WTC11 (cell line): ENCODE results near the gene DCUN1D5. TPM values are rescaled to one million over a fixed set of nuclear protein-coding genes. Genes with fewer than 3 reads are reported as not detected.

Experiments
- ATAC-seq: fragments of 200-7000 bp; cut with Tn5 transposase; 2 replicates; pipeline ENCODE4 v1.10.0; 2021; ENCODE audit warnings: mild to moderate bottlenecking, moderate library complexity
- CTCF ChIA-PET: fragments of 300-600 bp; sonication (Branson Sonifier 250); formaldehyde crosslinking; loops from one replicate; lab custom pipeline; 2021; ENCODE audit warnings: antibody characterized with exemption; lab: Charles Lee
- POLR2A ChIA-PET: fragments of 350-600 bp; sonication (Branson Sonifier 250); formaldehyde crosslinking; loops from one replicate; lab custom pipeline; 2021; ENCODE audit warnings: antibody characterized with exemption; lab: Charles Lee
- DNase-seq: peaks from one replicate; pipeline ENCODE4 v3.0.0; 2021; ENCODE audit warnings: low spot score
- H3K27ac Mint-ChIP-seq: 2 replicates; pipeline ENCODE4 v1.8.0; 2021; ENCODE audit warnings: mixed read lengths
- H3K27me3 Mint-ChIP-seq: 2 replicates; pipeline ENCODE4 v1.8.0; 2021; ENCODE audit warnings: low read depth, mild to moderate bottlenecking, moderate library complexity, mixed read lengths
- H3K36me3 Mint-ChIP-seq: 2 replicates; pipeline ENCODE4 v1.8.0; 2021; ENCODE audit warnings: mixed read lengths
- H3K4me1 Mint-ChIP-seq: 2 replicates; pipeline ENCODE4 v1.8.0; 2022; ENCODE audit warnings: mixed read lengths
- H3K4me3 Mint-ChIP-seq: 2 replicates; pipeline ENCODE4 v1.8.0; 2021; ENCODE audit warnings: mild to moderate bottlenecking, moderate library complexity, mixed read lengths
- H3K9me3 Mint-ChIP-seq: 2 replicates; pipeline ENCODE4 v1.8.0; 2021; ENCODE audit warnings: mixed read lengths
- ATF1 ChIP-seq: sonication (generic); formaldehyde crosslinking; IDR thresholded peaks from 2 replicates; pipeline ENCODE4 v1.8.1; 2023; ENCODE audit warnings: mild to moderate bottlenecking, moderate library complexity, missing genetic modification reagents
- CREB1 ChIP-seq: sonication (generic); formaldehyde crosslinking; IDR thresholded peaks from 2 replicates; pipeline ENCODE4 v1.8.0; 2023; ENCODE audit warnings: mild to moderate bottlenecking, missing genetic modification reagents
- ELF4 ChIP-seq: sonication (generic); formaldehyde crosslinking; IDR thresholded peaks from 2 replicates; pipeline ENCODE4 v1.8.1; 2022; ENCODE audit warnings: low read depth, mild to moderate bottlenecking, moderate library complexity, missing genetic modification reagents
- FOXP1 ChIP-seq: sonication (generic); formaldehyde crosslinking; IDR thresholded peaks from 2 replicates; pipeline ENCODE4 v1.8.0; 2022; ENCODE audit warnings: missing genetic modification reagents, mild to moderate bottlenecking, moderate library complexity, borderline replicate concordance
- GABPB1 ChIP-seq: sonication (generic); formaldehyde crosslinking; IDR thresholded peaks from 2 replicates; pipeline ENCODE4 v1.8.1; 2023; ENCODE audit warnings: mild to moderate bottlenecking, missing genetic modification reagents
- HMGA2 ChIP-seq: fragments of 250-450 bp; sonication (Bioruptor Pico); IDR thresholded peaks from 2 replicates; pipeline ENCODE4 v1.4.0; 2021; ENCODE audit warnings: mild to moderate bottlenecking, moderate library complexity
- JAZF1 ChIP-seq: fragments of 250-450 bp; sonication (Bioruptor Pico); IDR thresholded peaks from 2 replicates; pipeline ENCODE4 v1.9.0; 2021; ENCODE audit warnings: moderate library complexity, mild to moderate bottlenecking, inconsistent platforms
- JUN ChIP-seq: sonication (generic); formaldehyde crosslinking; IDR thresholded peaks from 2 replicates; pipeline ENCODE4 v1.8.0; 2023; ENCODE audit warnings: mild to moderate bottlenecking, missing genetic modification reagents
- MXD4 ChIP-seq: fragments of 250-450 bp; sonication (Bioruptor Pico); IDR thresholded peaks from 2 replicates; pipeline ENCODE4 v1.8.0; 2021; ENCODE audit warnings: mild to moderate bottlenecking, moderate library complexity, borderline replicate concordance
- NFE2L1 ChIP-seq: sonication (generic); formaldehyde crosslinking; IDR thresholded peaks from 2 replicates; pipeline ENCODE4 v1.8.1; 2023; ENCODE audit warnings: missing genetic modification reagents
- PRRX2 ChIP-seq: fragments of 250-450 bp; sonication (Bioruptor Pico); IDR thresholded peaks from 2 replicates; pipeline ENCODE4 v1.8.0; 2021; ENCODE audit warnings: mild to moderate bottlenecking
- RORB ChIP-seq: fragments of 250-450 bp; sonication (Bioruptor Pico); IDR thresholded peaks from 2 replicates; pipeline ENCODE4 v1.9.0; 2021; ENCODE audit warnings: mild to moderate bottlenecking
- SMAD3 ChIP-seq: sonication (generic); formaldehyde crosslinking; IDR thresholded peaks from 2 replicates; pipeline ENCODE4 v1.8.0; 2022; ENCODE audit warnings: missing genetic modification reagents, mild to moderate bottlenecking, borderline replicate concordance
- TCF7 ChIP-seq: sonication (generic); formaldehyde crosslinking; IDR thresholded peaks from 2 replicates; pipeline ENCODE4 v1.8.0; 2022; ENCODE audit warnings: mild to moderate bottlenecking, low read depth, missing genetic modification reagents, moderate library complexity
- ZNF232 ChIP-seq: sonication (generic); formaldehyde crosslinking; IDR thresholded peaks from 2 replicates; pipeline ENCODE4 v1.8.0; 2022; ENCODE audit warnings: mild to moderate bottlenecking, missing genetic modification reagents
- ZNF263 ChIP-seq: sonication (generic); formaldehyde crosslinking; IDR thresholded peaks from 2 replicates; pipeline ENCODE4 v1.8.1; 2022; ENCODE audit warnings: low read depth, mild to moderate bottlenecking, moderate library complexity, missing genetic modification reagents
- ZNF396 ChIP-seq: fragments of 250-450 bp; sonication (Bioruptor Pico); IDR thresholded peaks from 2 replicates; pipeline ENCODE4 v1.8.0; 2021; ENCODE audit warnings: mild to moderate bottlenecking, moderate library complexity, borderline replicate concordance
- ZNF423 ChIP-seq: fragments of 250-450 bp; sonication (Bioruptor Pico); IDR thresholded peaks from 2 replicates; pipeline ENCODE4 v2.1.2; 2022; ENCODE audit warnings: mild to moderate bottlenecking, moderate library complexity
- ZNF671 ChIP-seq: fragments of 250-450 bp; sonication (Bioruptor Pico); IDR thresholded peaks from 2 replicates; pipeline ENCODE4 v1.8.0; 2021; ENCODE audit warnings: mild to moderate bottlenecking
- total RNA-seq: library from RNA; stranded (reverse); gene quantifications from 3 replicates; pipeline ENCODE4 v1.2.3, GENCODE V29; 2021
- TF ChIP-seq, protein P1 (sequence below): sonication (generic); formaldehyde crosslinking; IDR thresholded peaks from 2 replicates; pipeline ENCODE4 v1.8.0; 2022; ENCODE audit warnings: mild to moderate bottlenecking, missing genetic modification reagents
- TF ChIP-seq, protein P2 (sequence below): sonication (generic); formaldehyde crosslinking; IDR thresholded peaks from 2 replicates; pipeline ENCODE4 v1.8.1; 2022; ENCODE audit warnings: mild to moderate bottlenecking, missing genetic modification reagents, moderate library complexity, borderline replicate concordance
- TF ChIP-seq, protein P3 (sequence below): sonication (generic); formaldehyde crosslinking; IDR thresholded peaks from 2 replicates; pipeline ENCODE4 v1.8.0; 2022; ENCODE audit warnings: mild to moderate bottlenecking, missing genetic modification reagents
- TF ChIP-seq, protein P4 (sequence below): fragments of 250-450 bp; sonication (Bioruptor Pico); IDR thresholded peaks from 2 replicates; pipeline ENCODE4 v1.9.0; 2021; ENCODE audit warnings: mild to moderate bottlenecking
- TF ChIP-seq, protein P5 (sequence below): fragments of 250-450 bp; sonication (Bioruptor Pico); IDR thresholded peaks from 2 replicates; pipeline ENCODE4 v1.9.0; 2021; ENCODE audit warnings: mild to moderate bottlenecking
- TF ChIP-seq, protein P6 (sequence below): fragments of 250-450 bp; sonication (Bioruptor Pico); IDR thresholded peaks from 2 replicates; pipeline ENCODE4 v1.9.0; 2021; ENCODE audit warnings: mild to moderate bottlenecking, borderline replicate concordance

DCUN1D5 gene
- total RNA-seq, 1 experiment from 2014 or later = 98.2 TPM

DNA sequence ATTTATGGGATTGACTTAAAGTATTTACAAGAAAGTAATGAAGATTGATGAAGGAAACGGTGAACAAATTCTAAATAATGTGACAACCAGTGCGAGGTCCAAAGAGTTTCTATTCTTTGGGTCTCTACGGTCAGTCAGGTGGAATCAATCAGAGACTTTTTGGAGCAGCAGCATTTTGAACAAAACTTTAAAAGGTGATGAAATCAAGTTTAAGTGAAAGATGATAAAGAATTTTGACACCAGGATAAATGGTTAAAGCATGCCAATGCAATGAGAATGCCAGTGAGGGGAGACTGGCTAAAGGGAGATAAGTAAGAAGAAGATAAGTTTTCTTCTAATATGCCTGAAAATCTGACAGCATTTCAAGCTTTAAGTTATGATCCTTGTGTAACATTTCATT is 67.9 kb downstream of the DCUN1D5 start:
- Mint-ChIP-seq H3K36me3 (no peaks in the 10 kb centered on the region), H3K4me3 (no peak overlapping the region), H3K27me3 (no peaks in the 10 kb centered on the region), H3K4me1 (no peaks in the 10 kb centered on the region), H3K27ac (no peak overlapping the region), H3K9me3 (peaks cover 16% of the 10 kb centered on the region)
- no peak for TF ChIP-seq JUN (CRISPR knock-in tag)
- TF ChIP-seq ZNF263 (CRISPR knock-in tag) = no peak
- no peak for TF ChIP-seq MXD4 (CRISPR knock-in tag)
- TF ChIP-seq, protein P1, sequence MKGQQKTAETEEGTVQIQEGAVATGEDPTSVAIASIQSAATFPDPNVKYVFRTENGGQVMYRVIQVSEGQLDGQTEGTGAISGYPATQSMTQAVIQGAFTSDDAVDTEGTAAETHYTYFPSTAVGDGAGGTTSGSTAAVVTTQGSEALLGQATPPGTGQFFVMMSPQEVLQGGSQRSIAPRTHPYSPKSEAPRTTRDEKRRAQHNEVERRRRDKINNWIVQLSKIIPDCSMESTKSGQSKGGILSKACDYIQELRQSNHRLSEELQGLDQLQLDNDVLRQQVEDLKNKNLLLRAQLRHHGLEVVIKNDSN (CRISPR knock-in tag) = no peak
- TF ChIP-seq HMGA2 (CRISPR knock-in tag) = no peak
- no peak for TF ChIP-seq ZNF396 (CRISPR knock-in tag)
- TF ChIP-seq TCF7 = no peak
- no peak for TF ChIP-seq ZNF671 (CRISPR knock-in tag)
- TF ChIP-seq ELF4 = no peak
- TF ChIP-seq FOXP1 (CRISPR knock-in tag) = no peak
- TF ChIP-seq, protein P2, sequence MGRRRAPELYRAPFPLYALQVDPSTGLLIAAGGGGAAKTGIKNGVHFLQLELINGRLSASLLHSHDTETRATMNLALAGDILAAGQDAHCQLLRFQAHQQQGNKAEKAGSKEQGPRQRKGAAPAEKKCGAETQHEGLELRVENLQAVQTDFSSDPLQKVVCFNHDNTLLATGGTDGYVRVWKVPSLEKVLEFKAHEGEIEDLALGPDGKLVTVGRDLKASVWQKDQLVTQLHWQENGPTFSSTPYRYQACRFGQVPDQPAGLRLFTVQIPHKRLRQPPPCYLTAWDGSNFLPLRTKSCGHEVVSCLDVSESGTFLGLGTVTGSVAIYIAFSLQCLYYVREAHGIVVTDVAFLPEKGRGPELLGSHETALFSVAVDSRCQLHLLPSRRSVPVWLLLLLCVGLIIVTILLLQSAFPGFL (CRISPR knock-in tag) = no peak
- no peak for TF ChIP-seq SMAD3 (CRISPR knock-in tag)
- no peak for TF ChIP-seq JAZF1 (CRISPR knock-in tag)
- TF ChIP-seq NFE2L1 = no peak
- no peak for TF ChIP-seq CREB1 (CRISPR knock-in tag)
- TF ChIP-seq, protein P3, sequence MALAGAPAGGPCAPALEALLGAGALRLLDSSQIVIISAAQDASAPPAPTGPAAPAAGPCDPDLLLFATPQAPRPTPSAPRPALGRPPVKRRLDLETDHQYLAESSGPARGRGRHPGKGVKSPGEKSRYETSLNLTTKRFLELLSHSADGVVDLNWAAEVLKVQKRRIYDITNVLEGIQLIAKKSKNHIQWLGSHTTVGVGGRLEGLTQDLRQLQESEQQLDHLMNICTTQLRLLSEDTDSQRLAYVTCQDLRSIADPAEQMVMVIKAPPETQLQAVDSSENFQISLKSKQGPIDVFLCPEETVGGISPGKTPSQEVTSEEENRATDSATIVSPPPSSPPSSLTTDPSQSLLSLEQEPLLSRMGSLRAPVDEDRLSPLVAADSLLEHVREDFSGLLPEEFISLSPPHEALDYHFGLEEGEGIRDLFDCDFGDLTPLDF (CRISPR knock-in tag) = no peak
- TF ChIP-seq, protein P4, sequence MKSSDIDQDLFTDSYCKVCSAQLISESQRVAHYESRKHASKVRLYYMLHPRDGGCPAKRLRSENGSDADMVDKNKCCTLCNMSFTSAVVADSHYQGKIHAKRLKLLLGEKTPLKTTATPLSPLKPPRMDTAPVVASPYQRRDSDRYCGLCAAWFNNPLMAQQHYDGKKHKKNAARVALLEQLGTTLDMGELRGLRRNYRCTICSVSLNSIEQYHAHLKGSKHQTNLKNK (CRISPR knock-in tag) = no peak
- ChIA-PET CTCF (no interaction called here), POLR2A (no interaction called here)
- ATAC-seq (no peak), DNase-seq (no peak)

DNA sequence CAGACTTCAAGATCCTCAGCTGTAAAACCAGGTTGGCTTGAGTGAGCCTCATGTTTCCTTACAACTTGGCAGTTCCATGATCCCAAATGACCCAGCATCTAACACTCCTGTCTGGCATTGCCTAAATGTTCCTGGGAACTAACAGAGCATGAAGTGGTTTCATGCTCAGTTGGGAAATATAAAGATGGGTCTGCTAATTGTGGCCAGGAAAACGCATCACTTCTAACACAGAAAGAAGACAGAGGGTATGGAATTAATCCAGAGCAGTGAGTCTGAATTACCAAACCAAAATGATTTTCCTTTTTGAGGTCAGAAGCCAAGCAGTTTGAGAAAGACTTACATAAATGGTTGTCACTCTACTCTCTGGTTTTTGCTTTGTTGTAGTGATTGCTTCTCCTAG is 75.9 kb downstream of the DCUN1D5 start:
- DNase-seq = no peak
- H3K27me3 Mint-ChIP-seq = no peaks in the 10 kb centered on the region; the same call in 1 of the 2 replicates
- H3K4me1 Mint-ChIP-seq = no peaks in the 10 kb centered on the region
- CTCF ChIA-PET = no interaction called here
- no peak overlapping the region for H3K27ac Mint-ChIP-seq
- H3K4me3 Mint-ChIP-seq = no peak overlapping the region
- H3K36me3 Mint-ChIP-seq = no peaks in the 10 kb centered on the region
- ATAC-seq = no peak
- POLR2A ChIA-PET = no interaction called here
- H3K9me3 Mint-ChIP-seq = peaks cover 7% of the 10 kb centered on the region
- TF ChIP-seq ZNF232 (CRISPR knock-in tag) = no peak
- TF ChIP-seq, protein P5, sequence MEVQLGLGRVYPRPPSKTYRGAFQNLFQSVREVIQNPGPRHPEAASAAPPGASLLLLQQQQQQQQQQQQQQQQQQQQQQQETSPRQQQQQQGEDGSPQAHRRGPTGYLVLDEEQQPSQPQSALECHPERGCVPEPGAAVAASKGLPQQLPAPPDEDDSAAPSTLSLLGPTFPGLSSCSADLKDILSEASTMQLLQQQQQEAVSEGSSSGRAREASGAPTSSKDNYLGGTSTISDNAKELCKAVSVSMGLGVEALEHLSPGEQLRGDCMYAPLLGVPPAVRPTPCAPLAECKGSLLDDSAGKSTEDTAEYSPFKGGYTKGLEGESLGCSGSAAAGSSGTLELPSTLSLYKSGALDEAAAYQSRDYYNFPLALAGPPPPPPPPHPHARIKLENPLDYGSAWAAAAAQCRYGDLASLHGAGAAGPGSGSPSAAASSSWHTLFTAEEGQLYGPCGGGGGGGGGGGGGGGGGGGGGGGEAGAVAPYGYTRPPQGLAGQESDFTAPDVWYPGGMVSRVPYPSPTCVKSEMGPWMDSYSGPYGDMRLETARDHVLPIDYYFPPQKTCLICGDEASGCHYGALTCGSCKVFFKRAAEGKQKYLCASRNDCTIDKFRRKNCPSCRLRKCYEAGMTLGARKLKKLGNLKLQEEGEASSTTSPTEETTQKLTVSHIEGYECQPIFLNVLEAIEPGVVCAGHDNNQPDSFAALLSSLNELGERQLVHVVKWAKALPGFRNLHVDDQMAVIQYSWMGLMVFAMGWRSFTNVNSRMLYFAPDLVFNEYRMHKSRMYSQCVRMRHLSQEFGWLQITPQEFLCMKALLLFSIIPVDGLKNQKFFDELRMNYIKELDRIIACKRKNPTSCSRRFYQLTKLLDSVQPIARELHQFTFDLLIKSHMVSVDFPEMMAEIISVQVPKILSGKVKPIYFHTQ (CRISPR knock-in tag) = no peak
- TF ChIP-seq RORB (CRISPR knock-in tag) = no peak
- no peak for TF ChIP-seq PRRX2 (CRISPR knock-in tag)
- TF ChIP-seq TCF7 = no peak
- TF ChIP-seq ZNF423 = no peak
- no peak for TF ChIP-seq GABPB1 (CRISPR knock-in tag)
- no peak for TF ChIP-seq ATF1
- TF ChIP-seq, protein P6, sequence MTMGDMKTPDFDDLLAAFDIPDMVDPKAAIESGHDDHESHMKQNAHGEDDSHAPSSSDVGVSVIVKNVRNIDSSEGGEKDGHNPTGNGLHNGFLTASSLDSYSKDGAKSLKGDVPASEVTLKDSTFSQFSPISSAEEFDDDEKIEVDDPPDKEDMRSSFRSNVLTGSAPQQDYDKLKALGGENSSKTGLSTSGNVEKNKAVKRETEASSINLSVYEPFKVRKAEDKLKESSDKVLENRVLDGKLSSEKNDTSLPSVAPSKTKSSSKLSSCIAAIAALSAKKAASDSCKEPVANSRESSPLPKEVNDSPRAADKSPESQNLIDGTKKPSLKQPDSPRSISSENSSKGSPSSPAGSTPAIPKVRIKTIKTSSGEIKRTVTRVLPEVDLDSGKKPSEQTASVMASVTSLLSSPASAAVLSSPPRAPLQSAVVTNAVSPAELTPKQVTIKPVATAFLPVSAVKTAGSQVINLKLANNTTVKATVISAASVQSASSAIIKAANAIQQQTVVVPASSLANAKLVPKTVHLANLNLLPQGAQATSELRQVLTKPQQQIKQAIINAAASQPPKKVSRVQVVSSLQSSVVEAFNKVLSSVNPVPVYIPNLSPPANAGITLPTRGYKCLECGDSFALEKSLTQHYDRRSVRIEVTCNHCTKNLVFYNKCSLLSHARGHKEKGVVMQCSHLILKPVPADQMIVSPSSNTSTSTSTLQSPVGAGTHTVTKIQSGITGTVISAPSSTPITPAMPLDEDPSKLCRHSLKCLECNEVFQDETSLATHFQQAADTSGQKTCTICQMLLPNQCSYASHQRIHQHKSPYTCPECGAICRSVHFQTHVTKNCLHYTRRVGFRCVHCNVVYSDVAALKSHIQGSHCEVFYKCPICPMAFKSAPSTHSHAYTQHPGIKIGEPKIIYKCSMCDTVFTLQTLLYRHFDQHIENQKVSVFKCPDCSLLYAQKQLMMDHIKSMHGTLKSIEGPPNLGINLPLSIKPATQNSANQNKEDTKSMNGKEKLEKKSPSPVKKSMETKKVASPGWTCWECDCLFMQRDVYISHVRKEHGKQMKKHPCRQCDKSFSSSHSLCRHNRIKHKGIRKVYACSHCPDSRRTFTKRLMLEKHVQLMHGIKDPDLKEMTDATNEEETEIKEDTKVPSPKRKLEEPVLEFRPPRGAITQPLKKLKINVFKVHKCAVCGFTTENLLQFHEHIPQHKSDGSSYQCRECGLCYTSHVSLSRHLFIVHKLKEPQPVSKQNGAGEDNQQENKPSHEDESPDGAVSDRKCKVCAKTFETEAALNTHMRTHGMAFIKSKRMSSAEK (CRISPR knock-in tag) = no peak
- TF ChIP-seq, protein P2 (CRISPR knock-in tag) = no peak
